GM21390 (cell line): Measurements from ENCODE around the gene TEKT4.
"Not testable (repeated sequence)": the region's sequence is repeated elsewhere in the genome, so short reads cannot be mapped to it uniquely, and the experiment has no call there.

ENCODE experiments used
- ATAC-seq: cut with Tn5 transposase; IDR thresholded peaks from one replicate; pipeline ENCODE4 v1.9.1; 2021; ENCODE audit not compliant: unreplicated experiment

Gene TEKT4, protein sequence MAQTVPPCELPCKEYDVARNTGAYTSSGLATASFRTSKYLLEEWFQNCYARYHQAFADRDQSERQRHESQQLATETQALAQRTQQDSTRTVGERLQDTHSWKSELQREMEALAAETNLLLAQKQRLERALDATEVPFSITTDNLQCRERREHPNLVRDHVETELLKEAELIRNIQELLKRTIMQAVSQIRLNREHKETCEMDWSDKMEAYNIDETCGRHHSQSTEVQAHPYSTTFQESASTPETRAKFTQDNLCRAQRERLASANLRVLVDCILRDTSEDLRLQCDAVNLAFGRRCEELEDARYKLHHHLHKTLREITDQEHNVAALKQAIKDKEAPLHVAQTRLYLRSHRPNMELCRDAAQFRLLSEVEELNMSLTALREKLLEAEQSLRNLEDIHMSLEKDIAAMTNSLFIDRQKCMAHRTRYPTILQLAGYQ

DNA sequence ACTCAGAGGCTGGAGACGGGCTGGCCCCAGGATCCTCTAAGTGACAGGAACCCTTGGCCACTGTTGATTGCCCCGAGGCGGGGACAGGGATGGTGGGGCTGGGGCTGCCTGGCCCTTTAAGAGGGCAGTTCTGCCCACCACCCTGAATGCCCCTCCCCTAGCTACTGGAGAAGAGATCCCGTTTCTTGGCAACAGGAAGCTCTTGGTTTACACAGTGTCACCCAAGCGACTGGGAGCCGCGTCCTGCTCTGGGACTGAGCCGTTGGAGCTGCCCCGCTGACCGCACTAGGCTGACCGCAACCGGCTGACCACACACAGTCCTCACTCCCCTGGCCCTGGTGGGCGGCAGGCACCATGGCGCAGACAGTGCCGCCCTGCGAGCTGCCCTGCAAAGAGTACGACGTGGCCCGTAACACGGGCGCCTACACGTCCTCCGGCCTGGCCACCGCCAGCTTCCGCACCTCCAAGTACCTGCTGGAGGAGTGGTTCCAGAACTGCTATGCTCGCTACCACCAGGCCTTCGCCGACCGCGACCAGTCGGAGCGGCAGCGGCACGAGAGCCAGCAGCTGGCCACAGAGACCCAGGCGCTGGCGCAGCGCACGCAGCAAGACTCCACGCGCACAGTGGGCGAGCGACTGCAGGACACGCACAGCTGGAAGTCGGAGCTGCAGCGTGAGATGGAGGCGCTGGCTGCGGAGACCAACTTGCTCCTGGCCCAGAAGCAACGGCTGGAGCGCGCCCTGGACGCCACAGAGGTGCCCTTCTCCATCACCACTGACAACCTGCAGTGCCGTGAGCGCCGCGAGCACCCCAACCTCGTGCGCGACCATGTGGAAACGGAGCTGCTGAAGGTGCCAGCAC is at the start of gene TEKT4:
Gene TEKT4, plus strand, starts transcription at position 205 of the 862 bp plus-strand sequence. Its CDS starts 150 bp downstream, at position 355.
- no peak for ATAC-seq

DNA sequence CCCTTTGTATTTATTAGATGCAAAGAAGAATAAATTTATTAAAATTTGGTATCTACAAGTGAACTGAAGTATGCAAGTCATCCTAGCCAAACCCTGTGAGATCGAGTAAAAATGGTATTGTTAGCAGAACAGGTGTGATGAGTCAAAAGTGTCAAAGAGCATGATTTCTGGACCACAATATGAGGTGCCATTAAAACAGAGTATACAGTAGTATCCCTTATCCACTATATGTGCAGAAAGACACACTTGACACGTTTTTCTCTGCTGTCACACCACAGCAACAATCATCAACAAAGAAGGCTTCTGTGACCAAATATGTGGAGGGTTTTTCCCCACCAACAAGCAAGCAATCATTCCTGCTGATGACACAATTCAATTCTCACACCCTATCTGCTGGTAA is 32.0 kb upstream of the TEKT4 start:
- not testable (repeated sequence) for ATAC-seq

DNA sequence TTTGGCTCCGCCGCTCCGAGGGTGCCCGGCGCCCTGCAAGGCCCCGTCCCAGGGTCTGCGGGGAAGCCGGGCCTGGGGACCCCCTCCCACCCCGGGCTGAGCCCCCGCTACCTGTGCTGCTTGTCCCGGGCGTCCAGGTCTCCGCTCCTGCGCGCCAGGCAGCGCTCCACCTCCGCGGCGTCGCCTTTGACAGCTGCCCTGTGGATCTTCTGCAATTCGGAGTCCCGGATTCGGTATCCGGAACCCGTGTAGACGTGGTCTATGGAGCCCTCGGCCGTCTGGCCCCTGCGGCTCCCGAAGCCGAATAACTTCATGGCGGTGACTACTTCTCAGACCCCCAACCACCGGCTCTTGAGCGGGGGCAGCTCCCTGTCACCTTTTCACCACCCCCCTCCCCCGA is 14.4 kb upstream of the TEKT4 start:
- not testable (repeated sequence) for ATAC-seq

DNA sequence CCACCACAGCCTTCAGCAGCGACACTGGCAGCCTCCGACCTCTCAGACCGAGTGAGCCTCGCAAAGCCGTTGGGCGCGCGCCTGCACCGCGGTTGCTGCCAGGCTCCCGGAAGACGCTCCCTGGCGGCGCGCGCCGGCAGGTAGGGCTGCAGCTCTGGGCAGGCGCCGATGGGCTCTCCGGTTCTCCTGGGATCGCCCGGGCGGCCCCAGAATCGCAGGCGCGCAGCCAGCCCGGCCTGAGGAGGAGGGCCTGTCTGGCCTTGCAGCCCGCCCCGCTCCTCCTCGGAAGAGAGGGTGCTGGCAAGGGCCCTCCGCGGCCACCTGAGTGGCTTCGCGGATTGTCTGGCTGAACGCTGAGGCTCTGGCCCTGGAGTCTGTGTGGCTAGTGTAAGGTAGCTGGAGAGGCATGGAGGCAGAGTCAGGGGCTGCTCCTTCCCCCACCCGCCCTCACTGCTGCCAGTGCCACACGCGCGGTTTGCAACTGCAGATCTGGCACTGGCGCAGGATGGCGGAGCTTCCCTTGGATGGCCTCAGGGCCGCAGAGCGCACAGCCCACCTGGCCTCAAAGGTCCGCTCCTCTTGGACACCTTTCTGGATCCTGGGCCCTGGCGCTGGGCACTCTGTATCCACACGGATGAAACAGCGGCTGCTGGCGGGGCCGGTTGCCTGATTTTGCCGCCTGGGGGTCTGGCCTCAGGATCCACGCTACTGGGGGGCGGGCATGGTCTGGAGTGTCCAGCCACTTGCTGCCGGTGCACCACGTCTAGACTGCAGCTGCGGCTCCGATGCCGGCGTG is 13.7 kb upstream of the TEKT4 start:
- not testable (repeated sequence) for ATAC-seq

DNA sequence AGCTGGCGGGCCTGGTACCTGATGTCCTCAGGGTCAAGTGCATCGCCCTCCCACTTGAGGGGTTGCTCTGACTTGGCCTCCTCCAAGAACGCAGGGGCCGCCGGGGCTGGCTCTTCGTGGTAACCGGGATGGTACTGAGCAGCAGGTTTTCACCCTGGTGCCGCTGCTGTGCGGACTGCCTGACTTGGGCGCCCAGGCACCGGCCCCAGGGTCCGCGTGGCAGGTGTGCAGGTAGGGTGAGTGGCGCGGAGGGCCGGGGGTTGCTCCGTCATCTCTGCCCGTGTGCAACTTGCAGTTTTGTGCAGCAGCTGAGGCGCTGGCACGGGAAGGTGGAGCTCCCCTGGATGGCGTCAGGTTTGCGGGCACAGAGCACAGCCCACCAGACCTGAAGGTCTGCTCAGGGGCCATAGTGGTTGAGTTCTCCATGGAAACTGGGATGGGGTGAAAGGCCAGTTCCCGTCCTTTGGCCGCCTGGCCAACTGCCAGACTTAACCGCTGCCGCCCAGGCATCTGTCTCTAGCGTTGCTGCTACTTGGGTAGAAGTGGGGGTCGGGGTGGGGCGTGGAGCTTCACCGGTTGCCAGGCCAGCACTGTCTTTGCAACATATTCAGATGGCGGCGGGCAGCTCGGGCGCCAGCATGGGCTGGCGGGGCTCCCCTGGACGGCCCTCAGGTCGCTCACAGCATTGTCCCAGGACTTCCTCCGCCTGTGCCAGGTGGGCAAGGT is 12.9 kb upstream of the TEKT4 start:
- ATAC-seq, result not testable (repeated sequence)

DNA sequence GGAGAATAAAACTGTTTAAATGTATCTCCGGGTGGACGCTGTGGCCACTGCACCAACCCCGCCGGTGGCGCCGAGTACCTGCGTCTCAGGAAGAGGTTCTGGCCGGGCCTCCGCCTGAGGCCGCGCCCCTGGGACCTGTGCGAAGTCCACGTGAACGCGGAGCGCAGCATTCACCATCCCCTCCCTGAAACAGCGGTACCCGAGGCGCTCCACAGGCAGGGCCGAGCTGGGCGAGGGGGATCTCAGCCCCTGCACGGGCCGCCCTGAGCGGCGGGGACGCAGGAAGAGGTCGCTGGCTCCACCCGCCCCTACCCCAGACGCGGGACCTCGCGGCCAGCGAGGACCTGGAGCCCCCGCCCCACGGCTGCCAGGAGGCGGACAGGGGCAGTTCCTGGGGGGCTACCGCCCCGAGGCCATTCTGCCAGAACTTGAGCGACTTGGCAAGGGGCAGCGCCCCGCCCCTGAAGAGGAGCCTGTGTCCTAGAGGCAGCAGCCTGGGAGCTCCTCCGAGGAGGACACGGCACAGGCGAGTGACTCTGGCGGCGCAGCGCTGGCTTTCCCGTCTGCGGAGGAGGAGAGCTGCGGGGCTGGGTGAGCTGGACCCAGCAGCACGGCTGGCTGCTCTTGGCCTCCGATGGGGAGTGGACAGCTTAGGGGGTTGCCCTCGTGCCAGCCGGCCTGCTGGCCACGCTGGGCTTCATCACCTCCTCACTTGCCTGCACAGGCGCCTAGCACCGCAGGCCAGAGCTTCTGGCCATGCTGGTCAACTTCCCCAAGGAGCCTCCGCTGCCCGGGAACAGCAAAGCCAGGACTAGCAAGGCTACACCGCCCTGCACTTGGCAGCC is 9.7 kb upstream of the TEKT4 start:
- ATAC-seq, result no peak

DNA sequence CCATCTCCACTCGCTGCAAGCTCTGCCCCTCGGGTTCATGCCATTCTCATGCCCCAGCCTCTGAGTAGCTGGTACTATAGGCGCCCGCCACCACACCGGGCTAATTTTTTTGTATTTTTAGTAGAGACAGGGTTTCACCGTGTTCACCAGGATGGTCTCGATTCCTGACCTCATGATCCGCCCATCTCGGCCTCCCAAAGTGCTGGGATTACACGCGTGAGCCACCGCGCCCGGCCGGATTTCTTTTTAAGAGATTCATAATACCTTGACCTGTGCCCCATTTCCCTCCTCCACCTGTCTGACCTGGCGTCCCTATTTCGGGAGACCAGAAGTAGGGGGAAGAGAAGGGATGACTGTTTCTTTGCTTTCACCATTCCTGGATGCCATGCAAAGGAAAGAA is 8.3 kb upstream of the TEKT4 start:
- not testable (repeated sequence) for ATAC-seq

DNA sequence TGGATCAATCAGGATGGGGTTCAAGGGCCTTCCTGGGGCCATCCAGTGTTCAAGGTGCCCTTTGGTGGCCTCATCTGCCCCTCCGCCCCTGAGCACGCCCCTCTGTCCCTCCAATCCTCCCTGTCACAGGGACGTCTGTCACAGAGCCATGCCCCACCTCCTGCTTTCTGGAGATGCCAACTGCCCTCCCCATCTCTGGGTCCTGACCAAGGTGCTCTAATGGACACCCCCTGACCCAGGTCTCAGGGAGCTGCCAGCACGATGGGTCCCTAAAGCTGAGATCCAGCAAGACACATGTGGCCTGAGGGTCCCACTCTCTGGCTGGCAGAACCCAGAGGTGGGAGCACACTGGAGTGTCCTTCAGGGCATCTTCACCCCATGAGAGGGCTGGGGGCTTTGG is 2.1 kb upstream of the TEKT4 start:
- no peak for ATAC-seq

DNA sequence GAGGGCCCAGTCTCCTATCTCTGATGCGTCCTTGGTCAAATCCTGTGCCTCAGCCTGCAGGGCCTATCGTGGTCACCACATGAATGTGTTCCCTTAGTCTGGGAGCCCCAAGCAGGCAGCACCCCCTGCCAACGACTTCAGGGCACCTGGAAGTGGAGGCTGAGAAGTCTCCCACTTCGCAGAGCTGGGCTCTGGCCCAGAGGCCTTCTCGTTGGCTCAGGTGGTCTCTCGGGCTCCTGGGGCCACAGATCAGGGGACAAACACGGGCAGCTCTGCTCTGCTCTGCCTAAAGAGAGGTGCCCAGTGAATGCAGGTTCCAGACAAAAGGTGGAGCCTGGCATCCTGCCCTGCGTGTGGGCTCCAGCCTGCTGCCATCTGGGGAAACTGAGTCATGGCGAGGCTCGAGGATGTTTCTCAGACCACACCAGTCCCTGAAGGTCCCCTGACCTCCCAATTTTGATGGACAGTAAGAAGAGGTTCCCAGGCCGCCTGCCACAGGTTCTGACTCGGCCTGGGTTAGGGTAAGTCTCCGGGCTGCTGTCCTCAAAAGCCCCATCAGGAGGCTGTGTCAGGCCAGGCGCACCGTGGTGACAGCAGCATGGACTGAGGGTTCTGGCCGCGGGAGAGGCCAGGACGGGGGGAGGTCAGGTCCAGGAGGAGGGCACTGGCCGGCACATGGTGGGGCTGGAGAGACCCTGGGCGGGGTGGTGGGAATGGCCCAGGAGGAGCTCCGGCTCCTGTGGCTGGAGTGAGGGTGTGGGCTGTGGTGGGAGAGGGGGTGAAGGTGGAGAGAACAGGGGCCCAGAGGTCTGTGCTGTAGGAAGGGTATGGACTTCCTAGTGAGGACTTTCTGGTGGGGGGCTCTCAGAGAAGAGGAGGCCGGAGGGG is 1.4 kb upstream of the TEKT4 start:
- ATAC-seq, result no peak

DNA sequence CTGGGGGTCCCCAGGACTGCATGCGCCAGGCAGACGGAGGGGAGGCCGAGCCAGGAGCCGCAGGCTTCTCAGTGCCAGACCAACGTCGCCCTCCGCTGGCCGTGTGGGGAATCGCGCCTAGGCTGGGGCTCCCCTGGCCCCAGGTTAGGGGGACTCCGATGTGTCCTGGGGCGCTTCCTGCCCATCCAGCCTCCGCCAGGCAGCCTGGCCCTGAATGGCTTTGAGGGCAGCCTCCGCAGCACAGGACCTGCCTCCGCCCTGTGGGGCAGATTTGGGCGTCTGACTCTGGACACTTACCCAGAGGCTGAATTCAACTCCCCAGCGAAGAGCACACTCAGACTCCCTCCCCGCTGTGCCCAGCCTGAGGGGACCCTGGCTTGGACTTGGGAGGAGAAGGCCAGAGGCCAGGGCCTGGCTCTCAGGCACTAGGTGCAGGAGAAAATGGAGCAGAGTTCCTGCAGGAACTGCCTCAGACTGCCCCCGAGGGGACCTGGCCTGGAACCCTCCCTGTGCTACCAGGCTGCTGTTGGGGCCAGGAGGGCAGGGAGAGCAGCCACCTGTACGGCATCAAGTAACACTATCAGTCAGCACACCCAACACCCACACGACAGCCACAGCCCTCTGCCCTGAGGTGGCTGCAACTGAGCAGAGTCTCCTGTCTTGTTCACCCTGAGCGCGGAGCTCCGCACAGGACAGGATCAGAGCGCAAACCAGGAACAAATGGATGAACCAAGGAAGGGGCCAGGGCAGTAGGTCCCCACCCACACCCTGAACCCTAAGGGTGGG is 597 bp upstream of the TEKT4 start:
- no peak for ATAC-seq

DNA sequence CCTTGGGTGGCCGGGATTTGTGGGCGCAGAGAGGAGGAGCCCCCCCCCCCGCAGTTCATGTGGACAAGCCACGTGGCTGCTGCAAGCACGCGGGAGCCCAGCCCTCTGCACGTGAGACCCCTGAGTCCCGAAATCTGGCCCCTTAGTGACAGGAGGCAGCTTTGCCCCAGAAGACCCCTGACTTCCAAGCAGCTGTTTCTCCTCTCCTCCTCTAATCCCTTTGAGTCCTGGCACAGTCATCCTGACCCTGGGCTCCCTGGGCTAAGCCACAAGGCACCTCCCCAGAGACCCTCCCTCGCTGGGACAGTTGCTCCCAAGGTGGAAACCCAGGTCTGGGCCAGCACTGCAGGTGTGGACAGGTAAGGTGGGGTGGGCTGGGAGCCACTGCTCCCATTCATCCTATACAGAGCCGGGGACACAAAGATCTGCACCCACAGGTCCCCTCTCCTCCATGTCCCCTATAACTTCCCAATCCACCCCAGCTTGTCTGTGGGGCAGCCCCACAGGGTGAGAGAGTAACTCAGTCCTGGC is 923 bp downstream of the TEKT4 start:
- no peak for ATAC-seq

DNA sequence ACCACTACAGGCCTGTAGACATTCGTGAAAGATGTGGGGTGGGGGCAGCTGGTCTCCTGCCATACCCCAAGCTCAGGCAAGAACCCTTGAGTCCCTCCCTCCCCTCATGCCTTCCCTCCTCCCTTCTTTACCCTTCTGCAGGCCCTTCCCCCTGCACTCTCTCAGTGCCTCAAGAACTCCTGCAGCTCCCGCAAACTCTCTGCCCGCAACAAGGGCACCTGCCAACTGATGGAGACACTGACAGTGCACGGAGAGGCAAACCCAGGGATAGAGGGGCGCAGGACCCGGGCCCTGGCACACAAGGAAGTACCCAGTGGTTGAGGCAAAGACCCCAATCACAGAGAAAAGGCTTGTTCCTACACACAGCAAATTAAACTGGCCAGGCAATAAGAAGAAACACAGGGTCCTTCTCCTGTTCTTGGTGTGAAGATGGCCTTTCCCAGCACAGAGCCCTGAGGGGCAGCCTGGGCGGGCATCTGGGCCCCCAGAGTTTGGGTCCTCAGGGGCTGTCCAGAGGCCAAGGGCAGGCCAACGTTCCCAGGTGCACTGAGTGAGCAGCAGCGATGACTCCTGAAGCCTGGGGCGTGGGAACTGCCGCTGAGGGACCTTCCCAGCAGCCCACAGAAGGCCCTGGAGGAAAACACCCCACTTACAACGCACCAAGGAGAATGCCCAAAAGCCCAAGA is 1.6 kb downstream of the TEKT4 start:
- ATAC-seq, result no peak

DNA sequence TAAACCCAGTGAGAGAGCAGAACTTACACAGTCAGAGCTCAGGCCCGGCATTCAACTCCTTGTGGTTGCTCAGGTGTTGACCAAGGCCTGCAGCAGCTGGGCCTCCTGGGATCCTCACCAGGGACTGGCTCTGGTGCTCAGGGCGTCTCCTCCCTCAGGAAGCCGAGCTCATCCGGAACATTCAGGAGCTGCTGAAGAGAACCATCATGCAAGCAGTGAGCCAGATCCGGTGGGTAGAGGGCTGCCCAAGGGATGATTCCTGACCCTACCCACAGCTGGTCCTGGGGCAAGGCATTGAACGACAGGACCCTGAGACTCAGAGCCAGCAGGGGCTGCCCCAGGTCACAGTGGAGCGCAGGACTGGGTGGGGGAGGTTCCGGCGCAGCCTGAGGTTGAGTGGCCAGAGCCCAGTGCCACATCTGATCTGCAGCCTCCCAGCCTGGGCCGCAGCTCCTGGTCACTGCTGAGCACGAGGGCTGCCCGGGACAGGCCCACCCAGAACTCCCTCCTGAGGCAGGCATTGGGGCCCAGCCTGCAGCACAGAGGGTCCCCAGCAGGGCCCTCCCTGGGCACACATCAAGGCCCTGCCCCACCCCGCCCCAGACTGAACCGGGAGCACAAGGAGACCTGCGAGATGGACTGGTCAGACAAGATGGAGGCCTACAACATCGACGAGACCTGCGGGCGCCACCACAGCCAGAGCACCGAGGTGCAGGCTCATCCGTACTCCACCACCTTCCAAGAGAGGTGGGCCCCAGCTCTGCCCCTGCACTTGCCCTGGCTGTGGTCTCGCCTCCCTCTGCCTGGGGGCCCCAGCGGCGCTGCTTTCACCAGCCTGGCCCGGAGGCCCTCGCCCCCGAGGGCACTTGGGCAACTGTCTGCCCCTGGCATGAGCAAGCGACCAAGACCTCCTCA is 2.4 kb downstream of the TEKT4 start:
- peak; percentile 13 for ATAC-seq

DNA sequence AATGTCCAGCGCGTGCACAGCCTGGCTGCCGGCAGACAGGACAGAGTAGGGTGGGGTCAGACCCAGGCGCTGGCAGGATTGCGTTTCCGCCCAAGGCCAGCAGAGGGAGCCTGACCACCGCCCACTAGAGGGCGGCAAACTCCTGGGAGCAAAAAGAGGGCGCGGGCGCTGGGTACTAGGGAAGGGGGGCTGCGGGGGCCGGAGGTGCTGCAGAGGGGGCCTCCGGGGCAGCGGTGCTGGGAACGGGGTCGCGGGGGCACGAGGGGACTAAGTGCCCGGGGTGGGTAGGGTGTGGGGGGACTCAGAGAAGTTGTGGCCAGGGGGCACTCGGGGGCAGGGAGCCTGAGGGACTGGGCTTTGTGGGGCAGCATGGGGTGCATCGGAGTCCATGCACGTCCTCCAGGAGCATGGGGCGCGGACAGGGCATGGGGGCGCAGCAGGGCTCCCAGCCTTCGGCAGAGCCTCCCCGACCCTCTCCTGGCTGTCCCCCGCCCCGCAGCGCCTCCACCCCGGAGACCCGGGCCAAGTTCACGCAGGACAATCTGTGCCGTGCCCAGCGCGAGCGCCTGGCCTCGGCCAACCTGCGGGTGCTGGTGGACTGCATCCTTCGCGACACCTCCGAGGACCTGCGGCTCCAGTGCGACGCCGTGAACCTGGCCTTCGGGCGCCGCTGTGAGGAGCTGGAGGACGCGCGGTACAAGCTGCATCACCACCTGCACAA is 3.2 kb downstream of the TEKT4 start:
- peak; percentile 93 for ATAC-seq

DNA sequence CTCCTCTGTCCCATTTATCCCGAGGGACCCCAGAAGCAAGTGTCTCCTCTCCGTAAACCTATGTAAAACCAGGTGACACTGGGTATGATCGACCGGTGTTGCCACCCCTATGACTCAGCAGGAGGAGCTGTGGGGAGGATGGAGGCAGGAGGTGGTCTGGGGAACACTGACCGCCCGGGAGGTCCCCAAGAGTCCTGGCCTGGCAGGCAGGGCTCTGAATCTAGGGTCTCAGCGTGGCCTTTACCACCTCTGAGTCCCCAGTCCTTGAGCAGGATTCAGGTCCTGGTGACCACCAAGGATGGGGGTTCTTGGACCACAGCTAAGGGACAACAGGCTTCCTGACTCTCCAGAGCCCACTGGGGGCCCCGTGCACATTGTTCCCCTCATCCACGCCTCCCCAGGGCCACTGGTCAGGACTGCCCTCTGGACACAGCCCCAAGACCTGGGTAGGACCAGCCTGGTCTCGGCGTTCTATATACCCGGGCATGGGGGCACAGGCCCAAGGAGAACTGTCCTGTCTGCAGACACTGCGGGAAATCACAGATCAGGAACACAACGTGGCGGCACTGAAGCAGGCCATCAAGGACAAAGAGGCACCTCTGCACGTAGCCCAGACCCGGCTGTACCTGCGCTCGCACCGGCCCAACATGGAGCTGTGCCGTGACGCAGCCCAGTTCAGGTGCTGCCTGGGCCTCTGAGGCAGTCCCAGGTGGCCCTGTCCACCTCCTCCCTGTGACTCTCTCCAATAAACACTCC is 4.0 kb downstream of the TEKT4 start:
- no peak for ATAC-seq
